SK-N-SH treated with all-trans-retinoic acid at 6 μM for 48 hours (cell line): Measurements from ENCODE around the gene CPLANE2.

Experiments used
- ATAC-seq: fragments of 200-7000 bp; cut with Tn5 transposase; 3 replicates; pipeline ENCODE4 v1.9.1; 2020; ENCODE audit warnings: mild to moderate bottlenecking, moderate library complexity
- ARNTL ChIP-seq: fragments of 450-650 bp; formaldehyde crosslinking; IDR thresholded peaks from 2 replicates; pipeline ENCODE4 v1.5.0; 2020; ENCODE audit warnings: low read depth, mild to moderate bottlenecking, moderate library complexity, borderline replicate concordance
- BACH2 ChIP-seq: fragments of 250-450 bp; sonication (Bioruptor Pico); IDR thresholded peaks from 2 replicates; pipeline ENCODE4 v1.9.0; 2021; ENCODE audit warnings: mild to moderate bottlenecking, borderline replicate concordance
- CSDC2 ChIP-seq: fragments of 250-450 bp; sonication (Bioruptor Pico); IDR thresholded peaks from 2 replicates; pipeline ENCODE4 v1.5.0; 2020; ENCODE audit warnings: mild to moderate bottlenecking, moderate library complexity
- CSRNP3 ChIP-seq: fragments of 250-450 bp; sonication (Bioruptor Pico); IDR thresholded peaks from 2 replicates; pipeline ENCODE4 v1.5.1; 2021; ENCODE audit warnings: mild to moderate bottlenecking, moderate library complexity
- ESRRG ChIP-seq: fragments of 250-450 bp; sonication (Bioruptor Pico); IDR thresholded peaks from 2 replicates; pipeline ENCODE4 v1.6.1; 2021; ENCODE audit warnings: mild to moderate bottlenecking
- GLIS3 ChIP-seq: fragments of 250-450 bp; sonication (Bioruptor Pico); IDR thresholded peaks from 2 replicates; pipeline ENCODE4 v1.5.0; 2020; ENCODE audit warnings: mild to moderate bottlenecking, moderate library complexity
- ISL1 ChIP-seq: fragments of 250-450 bp; sonication (Bioruptor Pico); IDR thresholded peaks from 2 replicates; pipeline ENCODE4 v2.1.2; 2022; ENCODE audit warnings: mild to moderate bottlenecking, moderate library complexity
- OSR1 ChIP-seq: fragments of 250-450 bp; sonication (Bioruptor Pico); IDR thresholded peaks from 2 replicates; pipeline ENCODE4 v1.8.0; 2022; ENCODE audit warnings: moderate library complexity, mild to moderate bottlenecking, inconsistent platforms
- POU6F1 ChIP-seq: fragments of 250-450 bp; sonication (Bioruptor Pico); IDR thresholded peaks from 2 replicates; pipeline ENCODE4 v1.8.0; 2021; ENCODE audit warnings: low read depth, mild to moderate bottlenecking, moderate library complexity, borderline replicate concordance
- PPARA ChIP-seq: fragments of 250-450 bp; sonication (Bioruptor Pico); IDR thresholded peaks from 2 replicates; pipeline ENCODE4 v1.5.0; 2020; ENCODE audit warnings: mild to moderate bottlenecking, borderline replicate concordance
- RARB ChIP-seq: fragments of 250-450 bp; sonication (Bioruptor Pico); IDR thresholded peaks from 2 replicates; pipeline ENCODE4 v1.8.0; 2021; ENCODE audit warnings: mild to moderate bottlenecking, moderate library complexity
- TCF4 ChIP-seq: fragments of 250-450 bp; sonication (Bioruptor Pico); IDR thresholded peaks from 2 replicates; pipeline ENCODE4 v1.8.0; 2021; ENCODE audit warnings: mild to moderate bottlenecking, moderate library complexity, borderline replicate concordance
- TOX ChIP-seq: fragments of 250-450 bp; sonication (Bioruptor Pico); IDR thresholded peaks from 2 replicates; pipeline ENCODE4 v1.8.0; 2021; ENCODE audit warnings: mild to moderate bottlenecking, moderate library complexity, borderline replicate concordance
- TSHZ2 ChIP-seq: fragments of 250-450 bp; sonication (Bioruptor Pico); IDR thresholded peaks from 2 replicates; pipeline ENCODE4 v1.5.0; 2020; ENCODE audit warnings: mild to moderate bottlenecking, moderate library complexity
- ZC3H10 ChIP-seq: fragments of 250-450 bp; sonication (Bioruptor Pico); IDR thresholded peaks from 2 replicates; pipeline ENCODE4 v1.5.1; 2021; ENCODE audit warnings: mild to moderate bottlenecking, moderate library complexity
- ZFP3 ChIP-seq: fragments of 250-450 bp; sonication (Bioruptor Pico); IDR thresholded peaks from 2 replicates; pipeline ENCODE4 v1.5.0; 2020; ENCODE audit warnings: mild to moderate bottlenecking, moderate library complexity
- ZNF565 ChIP-seq: fragments of 450-650 bp; formaldehyde crosslinking; conservative IDR thresholded peaks from 2 replicates; pipeline ENCODE4 v1.5.0; 2020; ENCODE audit warnings: low read depth, mild to moderate bottlenecking, moderate library complexity
- ZNF70 ChIP-seq: fragments of 450-650 bp; formaldehyde crosslinking; IDR thresholded peaks from 2 replicates; pipeline ENCODE4 v1.5.0; 2020; ENCODE audit warnings: mild to moderate bottlenecking, moderate library complexity
- ZNF8 ChIP-seq: fragments of 450-650 bp; formaldehyde crosslinking; IDR thresholded peaks from 2 replicates; pipeline ENCODE4 v1.5.0; 2020; ENCODE audit warnings: mild to moderate bottlenecking, moderate library complexity
- TF ChIP-seq, protein P1 (sequence below): fragments of 250-450 bp; sonication (Bioruptor Pico); IDR thresholded peaks from 2 replicates; pipeline ENCODE4 v1.5.1; 2020; ENCODE audit warnings: low read depth, mild to moderate bottlenecking, moderate library complexity
- TF ChIP-seq, protein P2 (sequence below): fragments of 250-450 bp; sonication (Bioruptor Pico); IDR thresholded peaks from 2 replicates; pipeline ENCODE4 v1.8.0; 2020; ENCODE audit warnings: mild to moderate bottlenecking, moderate library complexity, borderline replicate concordance

CPLANE2 gene

DNA sequence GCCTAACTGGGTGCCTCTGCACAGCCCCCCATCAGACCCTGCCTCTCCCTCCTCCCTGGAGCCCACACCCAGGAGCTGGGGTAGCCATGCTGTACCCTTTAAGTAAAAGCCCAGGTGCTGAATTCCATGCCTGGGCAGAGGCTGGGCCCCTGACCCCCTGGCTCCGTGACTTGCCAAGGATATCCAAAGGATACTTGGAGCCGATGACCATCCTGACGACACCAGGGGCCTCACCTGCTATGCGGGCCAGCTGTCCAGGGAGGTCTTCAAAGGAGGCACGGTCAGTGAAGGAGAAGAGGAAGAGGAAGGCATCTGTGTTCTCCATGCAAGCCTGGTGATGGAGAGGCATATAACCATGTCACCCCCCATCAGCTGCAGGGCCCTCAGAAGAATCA lies 4.7 kb downstream of the CPLANE2 start:
- ATAC-seq = no peak
- no peak for TF ChIP-seq ZNF70
- TF ChIP-seq GLIS3 (CRISPR knock-in tag) = no peak
- no peak for TF ChIP-seq OSR1 (CRISPR knock-in tag)
- no peak for TF ChIP-seq ZC3H10
- no peak for TF ChIP-seq POU6F1
- TF ChIP-seq ISL1 = no peak

DNA sequence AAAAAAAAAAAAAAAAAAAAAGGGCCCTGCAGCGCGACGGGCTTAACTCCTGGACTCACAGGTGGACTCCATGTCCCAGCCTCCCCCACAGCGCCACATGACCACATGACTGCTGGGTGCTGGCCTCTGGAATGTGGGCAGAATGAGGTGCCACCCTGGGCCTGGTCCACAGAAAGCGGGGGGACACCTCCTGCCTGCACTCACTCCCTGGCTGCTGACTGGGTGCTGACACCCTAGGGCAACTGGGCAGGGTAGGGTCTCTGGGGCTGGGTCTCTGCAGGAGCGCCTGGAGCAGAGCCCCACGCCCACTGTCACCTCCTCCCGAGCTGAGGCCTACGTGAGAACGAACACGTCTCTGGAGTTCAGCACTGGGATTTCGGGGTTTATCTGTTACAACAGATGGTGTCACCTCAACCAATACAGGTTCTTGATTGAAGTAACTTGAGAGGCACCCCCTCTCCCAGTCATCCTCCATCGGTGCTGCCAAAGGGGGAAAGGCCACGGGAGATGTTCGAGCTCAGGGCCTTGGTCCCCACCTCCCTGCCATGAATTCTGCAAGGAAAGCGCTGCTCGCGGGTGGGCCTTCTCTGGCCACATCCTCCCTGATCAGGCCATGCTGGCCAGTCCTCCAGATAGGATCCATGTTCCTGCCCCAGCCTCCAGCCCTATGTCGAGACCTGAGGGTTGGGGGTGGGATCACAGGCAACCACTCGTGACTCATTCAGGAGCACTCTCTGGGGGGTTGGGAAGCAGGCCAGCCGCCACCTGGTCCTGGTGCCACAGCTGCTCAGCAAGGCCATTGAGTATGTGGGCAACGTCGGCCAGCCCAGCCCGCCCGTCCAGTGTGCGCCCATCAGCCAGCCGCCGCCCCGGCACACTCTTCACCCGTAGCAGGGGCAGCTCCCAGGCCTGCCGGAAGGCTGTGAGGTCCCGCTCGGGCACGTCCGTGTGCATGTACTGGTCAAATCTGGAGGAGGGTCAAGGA lies 5.4 kb downstream of the CPLANE2 start:
- ATAC-seq = no peak
- TF ChIP-seq CSRNP3 (CRISPR knock-in tag) (no peak), TCF4 (CRISPR knock-in tag) (no peak), GLIS3 (CRISPR knock-in tag) (no peak), PPARA (CRISPR knock-in tag) (no peak)
- TF ChIP-seq, protein P1, sequence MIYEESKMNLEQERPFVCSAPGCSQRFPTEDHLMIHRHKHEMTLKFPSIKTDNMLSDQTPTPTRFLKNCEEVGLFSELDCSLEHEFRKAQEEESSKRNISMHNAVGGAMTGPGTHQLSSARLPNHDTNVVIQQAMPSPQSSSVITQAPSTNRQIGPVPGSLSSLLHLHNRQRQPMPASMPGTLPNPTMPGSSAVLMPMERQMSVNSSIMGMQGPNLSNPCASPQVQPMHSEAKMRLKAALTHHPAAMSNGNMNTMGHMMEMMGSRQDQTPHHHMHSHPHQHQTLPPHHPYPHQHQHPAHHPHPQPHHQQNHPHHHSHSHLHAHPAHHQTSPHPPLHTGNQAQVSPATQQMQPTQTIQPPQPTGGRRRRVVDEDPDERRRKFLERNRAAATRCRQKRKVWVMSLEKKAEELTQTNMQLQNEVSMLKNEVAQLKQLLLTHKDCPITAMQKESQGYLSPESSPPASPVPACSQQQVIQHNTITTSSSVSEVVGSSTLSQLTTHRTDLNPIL (CRISPR knock-in tag) = no peak

- ATAC-seq = no peak
- TF ChIP-seq ZFP3 (CRISPR knock-in tag) = no peak
- TF ChIP-seq ZNF8 (CRISPR knock-in tag) = no peak
- no peak for TF ChIP-seq CSDC2
- no peak for TF ChIP-seq ZNF565 (CRISPR knock-in tag)
- TF ChIP-seq BACH2 (CRISPR knock-in tag) = no peak
- TF ChIP-seq PPARA (CRISPR knock-in tag) = no peak
- TF ChIP-seq, protein P2, sequence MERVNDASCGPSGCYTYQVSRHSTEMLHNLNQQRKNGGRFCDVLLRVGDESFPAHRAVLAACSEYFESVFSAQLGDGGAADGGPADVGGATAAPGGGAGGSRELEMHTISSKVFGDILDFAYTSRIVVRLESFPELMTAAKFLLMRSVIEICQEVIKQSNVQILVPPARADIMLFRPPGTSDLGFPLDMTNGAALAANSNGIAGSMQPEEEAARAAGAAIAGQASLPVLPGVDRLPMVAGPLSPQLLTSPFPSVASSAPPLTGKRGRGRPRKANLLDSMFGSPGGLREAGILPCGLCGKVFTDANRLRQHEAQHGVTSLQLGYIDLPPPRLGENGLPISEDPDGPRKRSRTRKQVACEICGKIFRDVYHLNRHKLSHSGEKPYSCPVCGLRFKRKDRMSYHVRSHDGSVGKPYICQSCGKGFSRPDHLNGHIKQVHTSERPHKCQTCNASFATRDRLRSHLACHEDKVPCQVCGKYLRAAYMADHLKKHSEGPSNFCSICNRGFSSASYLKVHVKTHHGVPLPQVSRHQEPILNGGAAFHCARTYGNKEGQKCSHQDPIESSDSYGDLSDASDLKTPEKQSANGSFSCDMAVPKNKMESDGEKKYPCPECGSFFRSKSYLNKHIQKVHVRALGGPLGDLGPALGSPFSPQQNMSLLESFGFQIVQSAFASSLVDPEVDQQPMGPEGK (CRISPR knock-in tag) = no peak
- no peak for TF ChIP-seq ZC3H10
- no peak for TF ChIP-seq ESRRG (CRISPR knock-in tag)
- TF ChIP-seq TCF4 (CRISPR knock-in tag) = no peak
- no peak for TF ChIP-seq ARNTL (CRISPR knock-in tag)
- TF ChIP-seq TOX (CRISPR knock-in tag) = no peak
- TF ChIP-seq GLIS3 (CRISPR knock-in tag) = no peak
- TF ChIP-seq CSRNP3 (CRISPR knock-in tag) = no peak
- no peak for TF ChIP-seq RARB
- TF ChIP-seq ZNF70 = no peak
- TF ChIP-seq TSHZ2 (CRISPR knock-in tag) = no peak
- no peak for TF ChIP-seq ISL1
These were observed 6.2 kb downstream of the CPLANE2 start for GRCh38 chr1:16230744-16231143.
